Calu3 (cell line): ENCODE measurements around the gene KLK14. TPM values are rescaled to one million over a fixed set of nuclear protein-coding genes. Genes with fewer than 3 reads are reported as not detected.

Experiments
- BruUV-seq: library from RNA; stranded (reverse); fragments of 400-500 nt; replicated peaks from 2 replicates; lab custom pipeline; 2021; lab: Mats Ljungman, UMichigan
- CTCF ChIA-PET: fragments of 300-600 bp; sonication (Branson Sonifier 250); formaldehyde crosslinking; loops from one replicate; lab custom pipeline; 2022; ENCODE audit warnings: antibody characterized with exemption; lab: Charles Lee
- DNase-seq: peaks from one replicate; pipeline ENCODE4 v3.0.0; 2022
- H3K27ac Mint-ChIP-seq: one replicate; pipeline ENCODE4 v1.8.0; 2022; ENCODE audit warnings: mixed read lengths; ENCODE audit not compliant: unreplicated experiment
- H3K27me3 Mint-ChIP-seq: one replicate; pipeline ENCODE4 v1.8.0; 2022; ENCODE audit warnings: mixed read lengths; ENCODE audit not compliant: unreplicated experiment
- H3K36me3 Mint-ChIP-seq: one replicate; pipeline ENCODE4 v1.8.0; 2022; ENCODE audit warnings: mild to moderate bottlenecking, moderate library complexity, mixed read lengths; ENCODE audit not compliant: insufficient read depth, unreplicated experiment
- H3K4me1 Mint-ChIP-seq: one replicate; pipeline ENCODE4 v1.8.0; 2022; ENCODE audit warnings: mild to moderate bottlenecking, low read depth, mixed read lengths; ENCODE audit not compliant: unreplicated experiment
- H3K4me3 Mint-ChIP-seq: one replicate; pipeline ENCODE4 v1.8.0; 2022; ENCODE audit warnings: mild to moderate bottlenecking, low read depth, moderate library complexity, mixed read lengths; ENCODE audit not compliant: unreplicated experiment
- H3K9me3 Mint-ChIP-seq: one replicate; pipeline ENCODE4 v1.8.0; 2022; ENCODE audit warnings: low read depth, mixed read lengths; ENCODE audit not compliant: unreplicated experiment
- intact Hi-C: fragments of 100-400 bp; cut with micrococcal nuclease; formaldehyde crosslinking; loops from one replicate; pipeline ENCODE4 v1.10.0; 2022; ENCODE audit not compliant: unreplicated experiment
- total RNA-seq: library from RNA; stranded (reverse); gene quantifications from 2 replicates; pipeline ENCODE4 v1.2.3, GENCODE V29; 2022
- TF ChIP-seq, protein P1 (sequence below): fragments of 200-600 bp; IDR thresholded peaks from one replicate; pipeline ENCODE4 v1.8.0; 2022; ENCODE audit warnings: antibody characterized with exemption; ENCODE audit not compliant: unreplicated experiment

Gene KLK14
- total RNA-seq, 1 experiment from 2014 or later = 0.38 TPM

DNA sequence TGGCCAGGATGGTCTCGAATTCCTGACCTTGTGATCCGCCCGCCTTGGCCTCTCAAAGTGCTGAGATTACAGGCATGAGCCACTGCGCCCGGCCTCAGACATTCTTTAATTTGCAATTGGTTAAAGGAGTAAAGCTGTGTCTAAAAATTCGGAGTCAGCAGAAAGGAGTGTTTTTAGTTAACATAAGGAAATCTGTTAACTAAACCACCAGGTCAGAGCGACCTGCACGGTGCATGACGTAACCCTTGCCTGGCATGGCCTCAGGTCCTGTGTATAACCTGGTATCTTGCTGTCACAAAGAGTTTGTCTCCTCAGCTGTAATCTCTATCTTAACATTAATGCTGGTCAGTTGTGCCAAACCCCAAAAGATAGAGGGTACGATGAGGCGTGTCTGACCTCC is 38.4 kb downstream of the KLK14 start:
- Mint-ChIP-seq H3K27me3 (peaks cover 16% of the 10 kb centered on the region), H3K9me3 (no peaks in the 10 kb centered on the region), H3K4me3 (no peak overlapping the region), H3K36me3 (no peaks in the 10 kb centered on the region), H3K4me1 (no peaks in the 10 kb centered on the region), H3K27ac (no peak overlapping the region)
- no peak for DNase-seq
- no TSS peak for BruUV-seq
- TF ChIP-seq, protein P1, sequence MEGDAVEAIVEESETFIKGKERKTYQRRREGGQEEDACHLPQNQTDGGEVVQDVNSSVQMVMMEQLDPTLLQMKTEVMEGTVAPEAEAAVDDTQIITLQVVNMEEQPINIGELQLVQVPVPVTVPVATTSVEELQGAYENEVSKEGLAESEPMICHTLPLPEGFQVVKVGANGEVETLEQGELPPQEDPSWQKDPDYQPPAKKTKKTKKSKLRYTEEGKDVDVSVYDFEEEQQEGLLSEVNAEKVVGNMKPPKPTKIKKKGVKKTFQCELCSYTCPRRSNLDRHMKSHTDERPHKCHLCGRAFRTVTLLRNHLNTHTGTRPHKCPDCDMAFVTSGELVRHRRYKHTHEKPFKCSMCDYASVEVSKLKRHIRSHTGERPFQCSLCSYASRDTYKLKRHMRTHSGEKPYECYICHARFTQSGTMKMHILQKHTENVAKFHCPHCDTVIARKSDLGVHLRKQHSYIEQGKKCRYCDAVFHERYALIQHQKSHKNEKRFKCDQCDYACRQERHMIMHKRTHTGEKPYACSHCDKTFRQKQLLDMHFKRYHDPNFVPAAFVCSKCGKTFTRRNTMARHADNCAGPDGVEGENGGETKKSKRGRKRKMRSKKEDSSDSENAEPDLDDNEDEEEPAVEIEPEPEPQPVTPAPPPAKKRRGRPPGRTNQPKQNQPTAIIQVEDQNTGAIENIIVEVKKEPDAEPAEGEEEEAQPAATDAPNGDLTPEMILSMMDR = no peak
- intact Hi-C loops = no loop called here
- CTCF ChIA-PET = no interaction called here

DNA sequence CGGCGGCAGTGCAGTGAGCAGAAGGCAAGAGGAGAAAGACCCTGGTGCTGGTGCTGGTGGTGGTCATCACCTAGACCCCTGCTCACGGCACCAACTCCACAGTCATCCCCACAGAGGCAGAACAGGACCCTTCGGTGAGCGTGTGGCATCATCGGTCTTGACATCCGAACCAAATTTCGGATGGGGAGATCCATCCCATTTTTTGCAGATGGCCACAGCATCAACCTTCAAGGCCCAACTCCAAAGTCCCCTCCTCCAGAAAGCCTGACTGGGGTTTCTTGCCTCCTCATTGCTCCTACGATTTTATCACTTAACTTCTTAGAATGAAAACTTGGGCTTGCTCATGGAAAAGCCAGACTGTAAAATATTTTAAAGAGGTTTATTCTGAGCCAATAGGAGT is 39.2 kb downstream of the KLK14 start:
- intact Hi-C loops = no loop called here
- TF ChIP-seq, protein P1 = no peak
- no peaks in the 10 kb centered on the region for H3K4me1 Mint-ChIP-seq
- H3K27me3 Mint-ChIP-seq = peaks cover 16% of the 10 kb centered on the region
- H3K9me3 Mint-ChIP-seq = no peaks in the 10 kb centered on the region
- H3K36me3 Mint-ChIP-seq = no peaks in the 10 kb centered on the region
- no TSS peak for BruUV-seq
- DNase-seq = no peak
- H3K27ac Mint-ChIP-seq = no peak overlapping the region
- no peak overlapping the region for H3K4me3 Mint-ChIP-seq
- CTCF ChIA-PET = no interaction called here

DNA sequence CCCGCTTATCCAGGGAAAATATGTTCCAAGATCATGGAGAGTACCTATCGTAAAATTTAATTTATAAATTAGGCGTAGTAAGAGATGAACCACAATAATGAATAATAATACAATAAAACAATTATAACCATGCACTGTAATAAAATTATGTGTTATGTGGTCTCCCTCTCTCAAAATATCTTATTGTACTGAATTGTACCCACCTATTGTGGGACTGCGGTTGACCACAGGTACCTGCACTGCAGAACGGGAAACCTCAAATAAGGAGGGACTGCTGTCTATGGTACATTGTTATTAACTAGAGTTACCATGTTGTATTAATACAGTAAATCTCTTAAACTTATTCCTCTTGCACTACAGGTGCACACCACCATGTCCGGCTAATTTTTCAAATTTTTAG is 42.5 kb downstream of the KLK14 start:
- CTCF ChIA-PET = interaction anchor here (0.5 to 0.6 kb wide), 2 partner anchors 187 to 1566 kb away, joined by 3 to 10 read pairs; no protein-coding TSS in a partner anchor
- BruUV-seq = no TSS peak
- Mint-ChIP-seq H3K4me1 (peaks cover 3% of the 10 kb centered on the region), H3K36me3 (no peaks in the 10 kb centered on the region), H3K27ac (no peak overlapping the region), H3K27me3 (peaks cover 9% of the 10 kb centered on the region), H3K4me3 (no peak overlapping the region), H3K9me3 (no peaks in the 10 kb centered on the region)
- intact Hi-C loops = no loop called here
- TF ChIP-seq, protein P1 = no peak
- DNase-seq = no peak

DNA sequence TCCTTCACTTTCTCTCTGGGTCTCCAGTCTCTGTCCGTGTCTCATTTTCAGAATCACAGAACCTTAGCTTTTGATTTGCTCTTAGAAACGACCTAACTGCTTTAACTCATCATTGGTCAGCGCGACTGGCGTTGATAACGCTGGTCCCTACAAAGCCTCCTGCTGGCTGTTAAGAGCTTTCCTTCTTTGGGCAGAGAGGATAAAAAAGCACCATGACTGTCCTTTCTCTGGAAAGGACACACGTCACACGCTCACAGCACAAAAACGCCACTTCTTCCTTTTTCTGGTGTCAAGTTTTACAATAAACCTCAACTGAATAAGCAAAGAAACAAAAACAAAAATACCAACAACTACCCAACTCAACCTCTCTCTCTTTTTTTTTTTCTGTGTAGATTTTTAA is 46.2 kb downstream of the KLK14 start:
- Mint-ChIP-seq H3K36me3 (no peaks in the 10 kb centered on the region), H3K27me3 (peaks cover 28% of the 10 kb centered on the region), H3K4me1 (peaks cover 12% of the 10 kb centered on the region), H3K9me3 (no peaks in the 10 kb centered on the region), H3K4me3 (no peak overlapping the region), H3K27ac (no peak overlapping the region)
- intact Hi-C loops = no loop called here
- TF ChIP-seq, protein P1 = no peak
- BruUV-seq = no TSS peak
- DNase-seq = no peak
- CTCF ChIA-PET = no interaction called here
